Body of pancreas (tissue), 4 donors: Measurements from ENCODE around the gene SRSF4.

ENCODE experiments used
- CTCF ChIP-seq, 7 experiments: fragments of 450-650 bp in 4 of 7; fragments of 200-600 bp in 3 of 7; sonication (generic) in 3 of 7; IDR thresholded peaks; one replicate each; pipeline ENCODE4 v1.5.1; 2016 to 2019; ENCODE audit warnings: antibody characterized with exemption in 7 of 7
- POLR2A ChIP-seq, 3 donors: fragments of 450-650 bp; IDR thresholded peaks; one replicate each; pipeline ENCODE4 v1.6.1; 2016; ENCODE audit warnings: antibody characterized with exemption in 3 of 3, mild to moderate bottlenecking in 2 of 3

- TF ChIP-seq CTCF (IDR thresholded peaks at IDR 0.05) (no peak), POLR2A (IDR thresholded peaks at IDR 0.05) (no peak)
These were observed 59.0 kb downstream of the SRSF4 start for GRCh38 chr1:29122682-29123052.
